Astrocyte (in vitro differentiated cells and primary cell): ENCODE measurements around the gene POU1F1.

Experiments
- CTCF ChIP-seq: IDR thresholded peaks from 2 replicates; pipeline ENCODE4 v1.5.1; 2011; ENCODE audit warnings: low read depth, mild to moderate bottlenecking, inconsistent platforms, low read length, moderate library complexity; ENCODE audit not compliant: insufficient read depth
- EZH2 ChIP-seq: IDR thresholded peaks from 2 replicates; pipeline ENCODE4 v1.6.1; 2012; ENCODE audit warnings: mild to moderate bottlenecking, low read length, inconsistent platforms; ENCODE audit not compliant: insufficient read depth

GRCh38 chr3:87318617-87319021 lies 42.2 kb upstream of the POU1F1 start:
- TF ChIP-seq CTCF = no peak
- TF ChIP-seq EZH2 = no peak
